Measurements from ENCODE around the gene STOML1. TPM values are rescaled to one million over a fixed set of nuclear protein-coding genes. Genes with fewer than 3 reads are reported as not detected.
A peak's percentile ranks its signal among the peaks of the same experiment; 100 is the strongest.

The STOML1 gene
- total and polyA plus RNA-seq, 3 donors from 2014 or later, result 18.2 to 25.6 (median 20.1) TPM

DNA sequence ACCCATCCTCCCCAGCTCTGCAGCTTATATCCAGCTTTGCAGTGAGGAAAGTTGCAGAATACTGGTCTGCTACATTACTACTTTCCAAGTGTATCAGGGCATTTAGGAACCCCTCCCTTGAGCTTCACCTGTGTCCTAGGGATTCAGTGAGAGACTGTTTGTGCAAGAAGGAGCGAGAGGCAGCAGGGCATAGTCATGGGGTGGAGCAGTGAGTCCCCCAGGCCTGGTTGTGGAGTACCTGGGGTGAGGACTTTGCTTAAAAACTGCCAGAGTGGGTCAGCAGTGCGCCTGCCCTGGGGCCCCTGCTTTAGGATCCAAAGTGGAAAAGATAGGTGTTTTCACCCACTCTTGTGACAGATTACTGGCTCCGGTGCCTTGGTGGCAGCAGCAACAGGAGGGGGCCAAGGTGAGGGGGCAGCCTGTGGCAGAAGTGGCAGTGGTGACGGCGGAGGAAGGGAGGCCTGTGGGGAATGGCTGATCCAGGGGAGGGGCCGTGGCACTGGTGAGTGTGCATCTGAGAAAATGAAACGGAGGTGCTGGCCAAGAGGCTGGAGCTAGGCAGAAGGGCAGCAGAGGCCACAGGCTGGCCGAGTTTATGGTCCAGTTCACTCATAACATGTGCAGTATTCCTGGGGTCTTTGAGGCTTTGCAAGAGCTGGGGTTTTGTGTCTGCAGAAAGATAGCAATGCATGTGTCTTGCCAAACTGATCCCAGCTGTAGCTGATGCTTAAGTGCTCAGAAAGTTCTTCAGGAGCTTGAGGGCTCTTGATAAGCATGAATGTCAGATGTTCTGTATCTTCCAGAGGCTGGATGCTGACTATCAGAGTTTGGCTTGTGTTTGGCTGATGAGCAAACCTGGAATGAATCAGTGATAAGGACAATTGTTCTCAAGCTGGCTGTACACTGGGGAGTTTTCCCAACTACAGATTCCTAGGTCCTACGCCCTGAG is 46.9 kb upstream of the STOML1 start:
- Histone ChIP-seq H3K27me3 (no peaks in the 10 kb centered on the region), H3K4me3 (no peak overlapping the region), H3K9me3 (no peaks in the 10 kb centered on the region), H3K4me1 (peaks cover 40% of the 10 kb centered on the region), H3K36me3 (ENCODE audit: low read depth, missing control alignments) (no peaks in the 10 kb centered on the region), H3K27ac (peak overlapping the region in 1 of 2 donors; percentile 59)
- TF ChIP-seq POLR2A (IDR thresholded peaks at IDR 0.05), result no peak
- intact Hi-C loops (cut with DNase I; ENCODE audit: low total_unique reads), result loop anchor here (10.0 kb wide), 1 partner anchor 54 kb away; no protein-coding TSS in a partner anchor
- DNase-seq, result no peak
- 60 to 61% methylated on average over 9 of the region's 9 CpGs for WGBS, 2 donors

DNA sequence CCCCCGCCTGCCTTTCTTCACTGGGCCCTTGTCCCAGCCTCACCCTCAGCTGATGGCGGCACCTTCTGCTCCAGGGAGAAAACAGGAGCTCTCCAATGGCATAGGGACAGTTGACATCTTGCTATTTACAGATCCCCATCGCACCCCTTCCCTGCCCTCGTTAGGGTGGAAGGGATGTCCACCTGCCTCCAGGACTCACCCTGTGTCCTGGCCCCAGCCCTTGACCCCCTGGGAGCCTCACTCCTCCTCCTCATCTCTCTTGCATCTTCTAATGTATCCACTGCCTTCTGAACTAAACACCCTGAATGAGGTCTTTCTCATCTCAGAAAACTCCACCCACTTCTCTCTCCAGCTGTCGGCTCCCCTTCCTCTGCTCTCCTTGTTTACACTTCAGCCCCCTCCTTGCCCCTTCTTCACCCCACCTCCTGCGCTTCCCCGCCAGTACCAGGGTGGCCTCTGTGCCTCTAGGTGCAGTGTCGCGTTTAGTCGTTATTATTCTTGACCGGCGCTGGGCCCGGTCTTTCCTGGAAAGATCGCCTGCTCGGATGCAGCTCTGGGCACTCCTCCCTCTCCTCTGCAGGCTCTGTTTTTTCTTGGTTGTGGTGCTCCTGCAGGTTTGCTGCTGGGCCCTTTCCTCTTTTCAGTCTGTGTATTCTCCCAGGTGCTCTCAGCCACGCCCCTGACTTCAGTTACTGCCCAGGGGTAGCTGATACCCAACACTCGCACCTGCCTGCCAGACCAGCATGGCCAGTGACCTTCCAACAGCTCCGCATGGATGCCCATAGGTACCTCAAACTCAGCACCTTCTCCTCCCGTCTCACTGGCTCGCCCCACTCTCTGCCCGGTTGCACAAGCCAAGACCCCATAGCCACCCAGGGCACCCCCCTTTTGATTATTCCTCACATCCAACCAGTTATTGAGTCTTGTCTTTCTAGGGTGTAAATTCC is 45.3 kb upstream of the STOML1 start:
- H3K9me3 ChIP-seq, result no peaks in the 10 kb centered on the region
- H3K27ac ChIP-seq, result no peak overlapping the region
- DNase-seq, result no peak
- WGBS, 2 donors, result 64 to 73% methylated on average over 17 to 21 of the region's 21 CpGs
- no peaks in the 10 kb centered on the region for H3K27me3 ChIP-seq
- peaks cover 28% of the 10 kb centered on the region for H3K4me1 ChIP-seq
- intact Hi-C loops (cut with DNase I; ENCODE audit: low total_unique reads), result loop anchor here (10.0 kb wide), 1 partner anchor 53 kb away; no protein-coding TSS in a partner anchor
- H3K4me3 ChIP-seq, result no peak overlapping the region
- no peaks in the 10 kb centered on the region for H3K36me3 ChIP-seq (ENCODE audit: low read depth, missing control alignments)
- TF ChIP-seq, protein P1, sequence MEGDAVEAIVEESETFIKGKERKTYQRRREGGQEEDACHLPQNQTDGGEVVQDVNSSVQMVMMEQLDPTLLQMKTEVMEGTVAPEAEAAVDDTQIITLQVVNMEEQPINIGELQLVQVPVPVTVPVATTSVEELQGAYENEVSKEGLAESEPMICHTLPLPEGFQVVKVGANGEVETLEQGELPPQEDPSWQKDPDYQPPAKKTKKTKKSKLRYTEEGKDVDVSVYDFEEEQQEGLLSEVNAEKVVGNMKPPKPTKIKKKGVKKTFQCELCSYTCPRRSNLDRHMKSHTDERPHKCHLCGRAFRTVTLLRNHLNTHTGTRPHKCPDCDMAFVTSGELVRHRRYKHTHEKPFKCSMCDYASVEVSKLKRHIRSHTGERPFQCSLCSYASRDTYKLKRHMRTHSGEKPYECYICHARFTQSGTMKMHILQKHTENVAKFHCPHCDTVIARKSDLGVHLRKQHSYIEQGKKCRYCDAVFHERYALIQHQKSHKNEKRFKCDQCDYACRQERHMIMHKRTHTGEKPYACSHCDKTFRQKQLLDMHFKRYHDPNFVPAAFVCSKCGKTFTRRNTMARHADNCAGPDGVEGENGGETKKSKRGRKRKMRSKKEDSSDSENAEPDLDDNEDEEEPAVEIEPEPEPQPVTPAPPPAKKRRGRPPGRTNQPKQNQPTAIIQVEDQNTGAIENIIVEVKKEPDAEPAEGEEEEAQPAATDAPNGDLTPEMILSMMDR (IDR thresholded peaks at IDR 0.05), result no peak
- no peak for TF ChIP-seq POLR2A (IDR thresholded peaks at IDR 0.05)

DNA sequence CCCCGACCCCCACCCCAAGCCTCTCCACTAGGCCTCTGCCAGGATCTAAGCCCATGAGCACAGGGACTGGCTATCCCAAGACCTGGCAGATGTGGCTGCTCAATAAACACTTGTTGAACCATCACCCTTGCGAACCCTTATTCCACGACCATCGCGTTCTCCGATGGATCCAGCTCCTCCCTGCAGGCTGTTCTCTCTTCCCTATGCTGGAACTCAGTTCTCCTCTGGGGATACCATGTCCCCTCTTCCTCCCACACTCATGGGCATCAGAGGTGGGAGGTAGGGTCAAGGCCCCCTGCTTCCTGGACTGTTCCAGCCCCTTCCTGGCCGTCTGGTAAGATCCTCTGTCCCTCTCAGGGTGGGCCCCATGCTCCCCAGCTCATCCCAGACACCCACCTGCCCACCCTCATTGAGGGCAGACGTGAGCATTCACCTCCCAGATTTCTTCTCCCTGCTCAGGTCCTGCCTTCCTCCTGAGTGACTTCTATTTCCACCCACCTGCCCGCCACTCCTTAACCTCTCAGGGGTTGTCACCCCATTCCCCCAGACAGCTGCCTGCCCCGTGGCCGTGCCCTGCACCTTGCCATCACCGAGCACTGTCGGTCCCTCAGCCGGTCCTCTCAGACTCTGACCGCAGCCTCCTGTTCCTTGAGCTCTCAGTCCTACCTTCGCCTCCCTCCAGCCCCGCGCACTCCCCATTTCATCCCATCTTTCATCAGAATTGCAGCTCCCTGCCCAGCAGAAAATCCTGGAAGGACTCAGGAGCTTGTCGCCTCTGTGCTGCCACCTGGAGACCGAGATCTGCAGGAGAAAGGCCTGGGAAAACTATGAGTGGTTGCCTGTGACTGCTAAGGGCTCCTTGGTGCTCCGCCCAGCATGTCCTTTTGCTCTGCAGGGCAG is 44.4 kb upstream of the STOML1 start:
- Histone ChIP-seq H3K9me3 (no peaks in the 10 kb centered on the region), H3K27me3 (no peaks in the 10 kb centered on the region), H3K4me3 (no peak overlapping the region), H3K27ac (no peak overlapping the region), H3K4me1 (peaks cover 28% of the 10 kb centered on the region), H3K36me3 (ENCODE audit: low read depth, missing control alignments) (no peaks in the 10 kb centered on the region)
- intact Hi-C loops (cut with DNase I; ENCODE audit: low total_unique reads), result loop anchor here (10.0 kb wide), 1 partner anchor 52 kb away; no protein-coding TSS in a partner anchor
- TF ChIP-seq, protein P1 (IDR thresholded peaks at IDR 0.05), result peak; percentile 36 to 52 (median 43)
- TF ChIP-seq POLR2A (IDR thresholded peaks at IDR 0.05), result no peak
- WGBS, 2 donors, result 60% methylated on average over 18 to 21 of the region's 21 CpGs
- DNase-seq, result peak; percentile 83

- Histone ChIP-seq H3K36me3 (ENCODE audit: low read depth, missing control alignments) (no peaks in the 10 kb centered on the region), H3K9me3 (no peaks in the 10 kb centered on the region), H3K27ac (no peak overlapping the region), H3K27me3 (no peaks in the 10 kb centered on the region), H3K4me3 (no peak overlapping the region), H3K4me1 (peaks cover 28% of the 10 kb centered on the region)
- WGBS, 2 donors, result 90 to 93% methylated on average over 28 of the region's 28 CpGs
- intact Hi-C loops (cut with DNase I; ENCODE audit: low total_unique reads), result loop anchor here (10.0 kb wide), 1 partner anchor 51 kb away; no protein-coding TSS in a partner anchor
- no peak for DNase-seq
- no peak for TF ChIP-seq POLR2A (IDR thresholded peaks at IDR 0.05)
- TF ChIP-seq, protein P1 (IDR thresholded peaks at IDR 0.05), result no peak
These were observed 43.3 kb upstream of the STOML1 start for GRCh38 chr15:74035121-74036017.
